GM19467 (cell line): ENCODE results near the gene FSCN2.
"Not testable (repeated sequence)": the region's sequence is repeated elsewhere in the genome, so short reads cannot be mapped to it uniquely, and the experiment has no call there.

Experiments
- ATAC-seq: cut with Tn5 transposase; IDR thresholded peaks from one replicate; pipeline ENCODE4 v1.9.1; 2021; ENCODE audit warnings: mild to moderate bottlenecking, moderate library complexity; ENCODE audit not compliant: unreplicated experiment

FSCN2 gene

DNA sequence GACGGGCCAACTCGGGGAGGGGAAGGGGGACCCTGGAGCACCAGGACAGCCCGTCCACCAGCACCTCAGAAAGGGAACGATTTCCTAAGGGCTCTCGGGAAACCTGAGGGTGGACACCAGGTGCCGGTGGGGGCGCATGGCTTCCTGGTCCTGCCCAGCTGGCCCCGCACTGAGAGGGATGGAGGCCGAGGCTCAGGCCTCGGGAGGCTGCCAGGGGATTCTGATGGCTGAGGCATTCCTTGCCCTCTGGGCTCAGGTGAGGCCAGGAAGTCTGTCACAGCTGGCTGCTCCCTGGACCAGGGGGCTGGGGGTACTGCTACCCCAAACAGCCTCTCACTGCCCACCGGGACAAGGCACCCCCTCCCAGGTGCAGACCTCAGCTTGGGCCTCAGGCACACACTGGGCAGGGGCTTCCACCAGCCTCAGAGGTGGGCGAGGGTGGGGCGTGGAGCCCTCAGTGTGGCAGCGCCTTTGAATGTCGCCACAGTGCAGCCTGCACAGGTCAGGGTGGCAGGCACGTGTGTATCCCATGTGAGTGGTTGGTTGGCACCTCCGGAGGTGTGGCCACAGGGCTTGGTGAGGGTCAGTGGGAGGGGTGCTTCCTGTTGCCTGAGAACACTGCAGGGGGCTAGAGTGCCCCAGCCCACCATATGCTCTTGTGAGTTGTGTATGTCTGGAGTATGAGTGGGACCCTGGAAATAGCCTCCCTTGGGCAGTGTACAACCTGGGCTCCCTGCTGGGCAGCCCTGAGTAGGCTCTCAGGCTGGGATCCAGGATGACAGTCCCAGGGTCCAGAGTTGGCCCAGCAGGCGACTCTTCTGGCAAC is 3.9 kb upstream of the FSCN2 start:
- no peak for ATAC-seq

DNA sequence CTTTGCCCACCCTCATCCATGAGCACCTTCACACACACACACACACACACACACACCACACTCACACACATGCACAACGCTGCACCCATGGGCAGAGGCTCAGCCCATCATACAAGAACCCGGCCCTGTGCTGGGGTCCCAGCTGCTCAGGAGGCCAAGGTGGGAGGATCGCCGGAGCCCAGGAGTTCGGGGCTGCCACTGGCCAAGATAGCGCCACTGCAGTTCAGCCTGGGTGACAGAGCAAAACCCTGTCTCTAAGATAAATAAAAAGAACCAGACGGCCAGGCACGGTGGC is 3.4 kb upstream of the FSCN2 start:
- ATAC-seq = no peak

- ATAC-seq = no peak
Measured at GRCh38 chr17:81526662-81527571, 1.3 kb upstream of the FSCN2 start.

DNA sequence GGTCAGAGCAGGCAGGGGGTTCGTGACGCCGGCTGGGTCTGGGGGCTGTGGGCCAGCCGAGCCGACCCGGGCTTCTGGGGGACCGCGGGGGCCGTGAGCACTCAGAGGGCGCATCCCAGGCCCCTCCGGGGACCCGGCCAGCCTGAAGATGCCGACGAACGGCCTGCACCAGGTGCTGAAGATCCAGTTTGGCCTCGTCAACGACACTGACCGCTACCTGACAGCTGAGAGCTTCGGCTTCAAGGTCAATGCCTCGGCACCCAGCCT is 140 bp downstream of the FSCN2 start:
- ATAC-seq = no peak

DNA sequence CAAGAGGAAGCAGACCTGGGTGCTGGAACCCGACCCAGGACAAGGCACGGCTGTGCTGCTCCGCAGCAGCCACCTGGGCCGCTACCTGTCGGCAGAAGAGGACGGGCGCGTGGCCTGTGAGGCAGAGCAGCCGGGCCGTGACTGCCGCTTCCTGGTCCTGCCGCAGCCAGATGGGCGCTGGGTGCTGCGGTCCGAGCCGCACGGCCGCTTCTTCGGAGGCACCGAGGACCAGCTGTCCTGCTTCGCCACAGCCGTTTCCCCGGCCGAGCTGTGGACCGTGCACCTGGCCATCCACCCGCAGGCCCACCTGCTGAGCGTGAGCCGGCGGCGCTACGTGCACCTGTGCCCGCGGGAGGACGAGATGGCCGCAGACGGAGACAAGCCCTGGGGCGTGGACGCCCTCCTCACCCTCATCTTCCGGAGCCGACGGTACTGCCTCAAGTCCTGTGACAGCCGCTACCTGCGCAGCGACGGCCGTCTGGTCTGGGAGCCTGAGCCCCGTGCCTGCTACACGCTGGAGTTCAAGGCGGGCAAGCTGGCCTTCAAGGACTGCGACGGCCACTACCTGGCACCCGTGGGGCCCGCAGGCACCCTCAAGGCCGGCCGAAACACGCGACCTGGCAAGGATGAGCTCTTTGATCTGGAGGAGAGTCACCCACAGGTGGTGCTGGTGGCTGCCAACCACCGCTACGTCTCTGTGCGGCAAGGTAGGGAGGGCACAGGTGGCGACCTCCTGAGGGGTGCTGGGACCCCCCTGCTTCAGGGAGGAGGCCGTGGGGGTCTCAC is 667 bp downstream of the FSCN2 start:
- ATAC-seq = no peak

DNA sequence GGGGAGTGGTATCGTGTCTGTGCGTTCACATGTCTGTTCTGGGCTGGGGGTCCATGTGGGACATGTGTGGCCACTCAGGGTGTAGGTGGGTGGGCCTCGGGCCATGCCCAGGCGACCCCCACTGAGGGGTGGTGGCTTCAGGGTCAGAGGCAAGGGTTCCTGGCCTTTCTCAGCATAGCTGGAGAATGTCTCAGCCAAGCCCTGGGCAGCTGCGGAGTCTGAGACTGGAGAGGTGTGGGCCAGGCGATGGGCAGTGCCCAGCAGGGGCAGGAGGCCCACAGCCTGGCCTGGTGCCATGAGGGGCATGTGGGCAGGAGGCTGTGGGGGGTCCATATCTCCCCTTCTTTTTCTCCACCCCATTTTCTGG is 1.2 kb downstream of the FSCN2 start:
- no peak for ATAC-seq

DNA sequence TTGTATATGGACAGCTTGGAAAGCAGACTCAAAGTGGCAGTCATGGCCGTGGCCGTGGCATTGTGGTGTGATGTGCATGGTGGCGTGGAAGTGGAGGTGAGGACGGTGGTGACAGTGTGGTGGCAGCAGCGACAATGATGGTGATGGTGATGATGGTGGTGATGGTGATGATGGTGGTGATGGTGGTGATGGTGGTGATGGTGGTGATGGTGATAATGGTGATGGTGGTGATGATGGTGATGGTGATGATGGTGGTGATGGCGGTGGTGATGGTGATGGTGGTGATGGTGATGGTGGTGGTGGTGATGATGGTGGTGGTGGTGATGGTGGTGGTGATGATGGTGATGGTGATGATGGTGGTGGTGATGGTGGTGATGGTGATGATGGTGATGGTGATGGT is 2.8 kb downstream of the FSCN2 start:
- not testable (repeated sequence) for ATAC-seq

- ATAC-seq = not testable (repeated sequence)
Measured at GRCh38 chr17:81531998-81532404, 3.8 kb downstream of the FSCN2 start.

GRCh38 chr17:81532490-81533287 is 4.5 kb downstream of the FSCN2 start:
- no peak for ATAC-seq

DNA sequence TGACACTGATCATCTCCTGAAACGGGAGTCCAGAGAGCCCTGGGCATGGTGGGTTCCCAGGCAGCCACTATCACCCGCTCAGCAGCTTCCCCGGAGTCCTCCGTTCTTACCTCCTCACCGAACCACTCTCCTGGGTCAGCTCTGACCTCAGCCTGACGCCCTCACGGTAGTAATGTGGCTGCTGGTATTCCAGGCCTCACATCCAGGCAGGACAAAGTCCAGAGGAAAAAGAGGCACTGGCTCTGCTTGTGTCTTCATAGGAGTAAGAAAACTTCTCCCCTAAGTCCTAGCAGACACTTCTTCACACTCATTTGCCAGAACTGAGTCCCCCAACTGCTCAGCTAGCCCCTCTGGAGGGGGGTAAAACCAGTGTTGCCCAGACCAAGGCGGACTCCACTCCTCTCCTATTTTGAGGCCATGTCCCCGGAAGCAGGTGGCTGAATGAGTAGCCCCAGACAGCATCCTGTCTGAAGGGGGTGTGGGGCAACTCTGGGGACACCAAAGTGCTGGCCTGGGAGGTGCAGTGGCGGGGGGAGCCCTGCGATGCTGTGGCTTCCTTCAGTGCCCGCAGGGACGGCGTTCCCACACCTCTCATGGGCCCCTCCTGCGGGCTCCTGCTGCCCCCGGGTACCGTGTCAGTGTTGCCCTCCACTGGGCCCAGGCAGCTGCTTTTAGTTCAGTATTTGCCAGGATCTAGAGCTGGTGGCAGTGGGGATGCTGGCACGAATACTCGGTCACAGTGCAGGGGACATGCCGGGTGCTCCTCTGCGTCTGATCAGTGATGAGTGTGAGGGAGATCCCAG is 5.4 kb downstream of the FSCN2 start:
- no peak for ATAC-seq

DNA sequence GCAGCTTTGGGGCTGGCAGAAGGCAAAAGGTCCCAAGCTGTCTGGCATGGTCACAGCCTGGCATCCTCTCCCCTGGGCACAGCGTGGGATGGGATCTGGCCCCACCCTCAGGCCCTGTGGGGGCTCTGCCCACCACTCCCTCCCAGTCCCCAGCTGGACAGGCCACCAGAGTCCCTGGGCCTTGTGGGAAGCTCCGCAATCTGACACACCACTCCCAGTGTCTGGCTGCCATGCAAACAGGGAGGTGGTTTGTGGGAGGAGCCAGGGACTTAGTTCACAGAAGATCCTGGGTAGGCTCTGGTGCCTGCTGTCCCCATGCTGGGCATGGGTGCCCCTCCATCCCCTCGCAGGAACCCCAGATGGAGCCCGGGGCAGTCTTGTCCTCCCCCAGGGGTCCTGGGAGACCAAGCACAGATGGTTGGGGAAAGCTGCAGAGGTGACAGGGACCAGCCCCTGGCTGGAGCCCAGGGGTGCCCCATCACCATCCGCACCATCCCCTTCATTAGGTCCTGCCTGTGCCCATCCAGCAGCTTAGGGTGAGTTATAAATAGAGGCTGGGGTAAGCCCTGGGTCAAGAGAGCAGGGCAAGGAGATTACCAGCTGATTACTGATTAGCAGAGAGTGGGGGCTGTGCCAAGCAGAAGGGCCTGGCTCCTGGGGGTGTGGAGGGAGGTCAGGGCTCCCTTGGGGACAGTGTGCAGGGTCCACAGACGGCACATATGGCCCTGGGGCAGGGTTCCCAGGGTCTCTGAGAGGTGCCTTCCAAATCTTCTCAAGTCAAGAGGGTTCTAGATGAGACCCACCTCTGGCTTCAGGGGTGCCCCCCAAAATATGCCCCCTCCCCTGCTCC is 6.2 kb downstream of the FSCN2 start:
- ATAC-seq = no peak

- no peak for ATAC-seq
Measured at GRCh38 chr17:81535007-81535328, 6.8 kb downstream of the FSCN2 start.

- ATAC-seq = no peak
Measured at GRCh38 chr17:81535480-81536298, 7.5 kb downstream of the FSCN2 start.

GRCh38 chr17:81536299-81537290 is 8.4 kb downstream of the FSCN2 start:
- ATAC-seq = no peak

DNA sequence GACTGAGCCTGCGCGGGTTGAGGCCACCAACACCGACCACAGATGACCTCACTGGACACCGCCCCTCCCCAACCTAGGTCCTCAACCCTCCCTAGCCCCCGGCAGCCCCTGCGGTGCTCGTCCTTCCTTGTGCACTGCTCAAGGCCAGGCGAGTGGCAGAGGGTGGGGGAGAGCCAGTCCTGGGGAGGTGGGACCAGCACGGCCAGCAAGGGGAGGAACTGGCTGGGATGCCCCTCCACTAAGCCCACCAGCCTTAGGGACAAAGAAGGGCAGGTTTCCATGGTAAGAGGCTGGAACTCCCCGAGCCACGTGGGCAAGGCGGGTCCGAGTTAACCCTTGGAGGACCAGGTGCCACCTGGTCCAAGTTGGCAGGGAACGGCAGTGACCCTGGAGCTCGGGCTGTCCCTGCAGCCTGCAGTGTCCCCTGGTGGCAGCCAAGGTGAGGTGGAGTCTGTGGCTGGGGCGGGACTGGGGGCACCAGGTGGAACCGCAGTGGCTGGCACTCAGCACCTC is 9.2 kb downstream of the FSCN2 start:
- ATAC-seq = no peak

DNA sequence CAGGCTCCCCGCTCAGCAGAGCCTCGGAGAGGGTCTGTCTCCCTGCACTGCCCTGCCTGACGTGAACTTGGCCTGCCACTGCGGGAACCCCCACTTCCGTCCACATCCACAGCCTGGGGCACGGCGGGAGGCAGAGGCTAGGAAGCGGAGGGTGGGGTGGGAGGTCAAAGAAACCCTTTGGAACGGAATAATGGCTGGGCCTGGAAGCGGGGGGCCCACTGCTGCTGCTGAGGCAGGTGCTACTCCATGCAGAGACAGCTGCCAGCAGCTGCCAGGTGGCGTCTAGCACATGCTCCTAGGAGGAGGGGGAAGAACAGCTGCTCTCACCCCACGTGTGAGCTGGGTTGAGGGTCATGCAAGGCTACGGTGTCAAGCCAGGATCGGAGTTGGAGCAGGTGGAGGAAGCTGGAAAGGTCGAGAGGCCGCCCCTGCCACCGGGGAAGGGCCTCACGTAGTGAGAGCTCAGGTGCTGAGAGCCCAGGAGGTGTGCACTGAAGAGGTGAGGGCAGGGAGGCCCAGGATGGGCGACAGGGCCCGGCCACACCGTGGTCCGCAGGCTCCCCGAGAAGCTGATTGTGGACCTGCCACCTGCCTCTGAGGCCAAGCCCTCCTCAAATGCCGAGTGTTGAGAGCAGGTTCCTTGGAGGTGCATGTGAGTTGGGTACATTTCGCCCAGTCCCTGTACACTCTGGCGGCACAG is 9.8 kb downstream of the FSCN2 start:
- ATAC-seq = no peak
